GM12872 (cell line): Measurements from ENCODE around the gene UGGT1.

ENCODE experiments used
- TF ChIP-seq, protein P1 (sequence below): IDR thresholded peaks from 3 replicates; pipeline ENCODE4 v1.5.1; 2011; ENCODE audit warnings: low read depth, mild to moderate bottlenecking, low read length, moderate library complexity; ENCODE audit not compliant: insufficient read depth

The UGGT1 gene

DNA sequence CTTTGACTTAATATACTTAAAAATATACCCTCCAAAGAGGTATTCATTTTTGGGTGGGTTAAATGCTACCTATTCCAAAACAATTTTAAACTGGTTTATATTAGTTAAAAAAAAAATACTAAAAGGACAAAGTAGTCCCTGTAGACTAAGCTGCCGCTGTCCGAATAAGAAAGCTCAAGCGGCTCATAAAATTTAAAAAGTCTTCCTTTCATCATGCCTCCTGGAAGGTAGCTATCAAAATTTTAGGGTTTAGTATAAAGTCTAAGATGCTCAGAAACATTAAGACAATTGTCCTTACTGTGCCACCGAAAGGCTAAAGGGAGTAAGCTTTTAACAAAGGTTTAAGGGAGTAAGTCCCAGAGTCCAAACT, 440 bp upstream of the UGGT1 start:
- TF ChIP-seq, protein P1, sequence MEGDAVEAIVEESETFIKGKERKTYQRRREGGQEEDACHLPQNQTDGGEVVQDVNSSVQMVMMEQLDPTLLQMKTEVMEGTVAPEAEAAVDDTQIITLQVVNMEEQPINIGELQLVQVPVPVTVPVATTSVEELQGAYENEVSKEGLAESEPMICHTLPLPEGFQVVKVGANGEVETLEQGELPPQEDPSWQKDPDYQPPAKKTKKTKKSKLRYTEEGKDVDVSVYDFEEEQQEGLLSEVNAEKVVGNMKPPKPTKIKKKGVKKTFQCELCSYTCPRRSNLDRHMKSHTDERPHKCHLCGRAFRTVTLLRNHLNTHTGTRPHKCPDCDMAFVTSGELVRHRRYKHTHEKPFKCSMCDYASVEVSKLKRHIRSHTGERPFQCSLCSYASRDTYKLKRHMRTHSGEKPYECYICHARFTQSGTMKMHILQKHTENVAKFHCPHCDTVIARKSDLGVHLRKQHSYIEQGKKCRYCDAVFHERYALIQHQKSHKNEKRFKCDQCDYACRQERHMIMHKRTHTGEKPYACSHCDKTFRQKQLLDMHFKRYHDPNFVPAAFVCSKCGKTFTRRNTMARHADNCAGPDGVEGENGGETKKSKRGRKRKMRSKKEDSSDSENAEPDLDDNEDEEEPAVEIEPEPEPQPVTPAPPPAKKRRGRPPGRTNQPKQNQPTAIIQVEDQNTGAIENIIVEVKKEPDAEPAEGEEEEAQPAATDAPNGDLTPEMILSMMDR = no peak

DNA sequence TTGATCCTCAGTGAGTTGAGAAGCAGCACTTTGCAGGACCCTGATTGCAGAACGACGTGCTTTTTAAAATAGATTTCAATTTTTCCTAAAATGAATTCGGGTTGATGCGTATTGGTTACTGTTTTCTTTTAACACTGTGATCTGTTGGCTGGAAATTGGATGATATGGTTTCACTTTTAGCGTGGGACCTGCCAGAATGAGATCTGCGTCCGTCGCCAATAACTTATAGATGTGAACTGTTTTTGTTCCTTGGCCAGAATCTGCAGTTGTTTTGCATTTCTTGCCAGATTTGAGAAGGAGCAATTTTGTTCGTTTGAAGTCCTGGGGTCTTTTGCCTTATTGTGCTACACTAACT, 703 bp downstream of the UGGT1 start:
- TF ChIP-seq, protein P1 = no peak

DNA sequence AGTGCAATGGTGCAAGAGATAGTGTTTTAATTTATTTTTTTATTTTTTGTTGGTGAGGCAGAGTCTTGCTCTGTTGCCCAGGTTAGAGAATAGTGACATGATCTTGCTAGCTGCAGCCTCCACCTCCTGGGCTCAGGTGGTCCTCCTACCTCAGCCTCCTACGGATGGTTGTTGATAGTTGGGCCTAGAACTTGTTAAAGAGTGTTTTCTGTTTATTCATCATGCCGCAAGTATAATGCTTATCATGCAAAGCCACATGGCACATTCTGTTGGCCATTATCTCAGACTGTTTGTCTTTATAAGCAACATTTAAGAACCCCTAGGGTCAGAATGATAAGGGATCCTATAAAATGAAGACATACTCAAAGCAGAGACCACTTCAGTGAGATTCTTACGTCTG, 1.7 kb downstream of the UGGT1 start:
- TF ChIP-seq, protein P1 = no peak

DNA sequence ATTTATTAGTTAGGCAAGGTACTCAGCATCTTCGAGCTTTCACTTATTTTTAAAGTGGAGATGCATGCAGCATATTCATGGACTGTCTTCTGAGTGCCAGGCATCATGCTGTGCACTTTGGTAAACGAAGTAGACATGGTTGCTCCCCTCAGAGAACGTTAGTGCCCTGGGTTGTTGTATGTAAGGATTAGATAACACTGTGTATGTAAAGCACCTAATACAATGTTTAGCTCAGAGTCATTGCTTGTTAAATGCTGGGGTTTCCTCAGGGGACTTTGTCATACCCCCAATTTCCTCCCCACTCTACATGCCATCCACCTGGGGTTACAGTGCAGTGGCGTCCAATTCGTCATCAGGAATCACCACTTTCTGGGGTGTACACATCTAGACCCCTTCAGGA, 2.8 kb downstream of the UGGT1 start:
- TF ChIP-seq, protein P1 = no peak

DNA sequence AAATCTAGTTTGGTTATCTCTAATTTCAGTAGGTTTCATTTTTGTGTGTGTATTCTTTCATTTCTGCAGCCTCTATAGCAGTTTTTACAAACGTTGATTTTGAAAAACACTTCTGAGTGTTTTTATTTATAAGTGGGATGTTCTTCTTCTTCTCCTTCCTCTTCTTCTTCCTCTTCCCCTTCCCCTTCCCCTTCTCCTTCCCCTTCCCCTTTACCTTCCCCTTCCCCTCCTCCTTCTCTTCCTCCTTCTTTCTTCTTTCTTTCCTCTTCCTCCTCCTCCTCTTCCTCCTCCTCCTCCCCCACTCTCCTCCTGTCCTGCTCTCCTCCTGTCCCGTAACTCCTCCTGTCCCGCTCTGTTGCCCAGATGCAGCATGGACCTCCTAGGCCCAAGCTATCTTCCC, 4.2 kb downstream of the UGGT1 start:
- TF ChIP-seq, protein P1 = no peak

DNA sequence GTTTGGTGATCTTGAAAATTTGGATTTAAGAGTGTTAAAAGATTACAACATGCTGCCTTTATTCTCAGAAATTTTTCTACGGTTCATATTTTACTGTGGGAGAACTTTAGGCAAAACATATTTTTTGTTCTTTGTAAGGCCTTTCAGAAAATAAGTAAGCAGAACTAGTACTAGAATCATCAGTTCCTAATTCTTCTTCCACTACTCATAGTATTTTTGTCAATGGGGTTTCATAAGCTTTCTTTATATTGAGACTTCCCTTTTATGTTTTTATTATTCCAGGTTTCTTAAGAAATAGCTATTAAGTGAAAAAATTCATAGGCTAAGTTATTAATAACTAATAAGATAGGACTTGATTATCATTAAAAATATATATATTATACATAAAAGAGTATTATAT, 12.4 kb downstream of the UGGT1 start:
- TF ChIP-seq, protein P1 = no peak

DNA sequence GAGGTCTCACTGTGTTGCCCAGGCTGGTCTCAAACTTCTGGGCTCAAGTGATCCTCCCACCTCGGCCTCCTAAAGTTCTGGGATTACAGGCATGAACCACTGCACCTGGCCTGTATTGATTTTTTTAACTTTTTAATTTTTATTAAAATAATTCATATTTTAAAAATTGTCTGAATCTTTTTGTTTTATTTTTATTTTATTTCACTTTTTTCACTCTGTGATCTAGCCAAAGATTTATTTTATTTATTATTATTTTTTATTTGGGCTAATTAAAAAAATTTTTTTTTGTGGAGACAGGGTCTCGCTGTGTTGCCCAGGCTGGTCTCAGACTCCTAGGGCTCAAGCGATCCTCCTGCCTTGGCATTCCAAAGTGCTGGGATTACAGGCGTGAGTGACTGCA, 14.1 kb downstream of the UGGT1 start:
- TF ChIP-seq, protein P1 = no peak

DNA sequence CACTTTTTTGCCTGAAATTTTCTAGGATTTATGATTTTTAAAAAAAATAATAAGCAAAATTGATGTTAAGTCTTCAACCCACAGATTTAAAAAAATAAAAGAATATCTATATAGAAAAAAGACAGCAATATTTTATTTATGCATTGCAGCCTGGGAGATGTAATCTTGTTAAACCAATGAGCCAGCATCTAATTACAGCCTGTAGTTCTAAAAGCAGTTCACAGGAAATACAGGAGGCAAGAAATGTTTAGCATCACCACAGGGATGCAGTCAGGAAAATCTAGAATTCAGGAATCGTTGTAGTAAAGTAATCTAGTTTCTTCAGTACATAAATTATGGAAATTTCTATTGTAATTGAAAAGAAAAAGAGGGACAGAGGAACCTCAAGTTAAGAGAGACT, 17.2 kb downstream of the UGGT1 start:
- TF ChIP-seq, protein P1 = no peak
